A549 (cell line): ENCODE data around the gene ACO2. TPM values are rescaled to one million over a fixed set of nuclear protein-coding genes. Genes with fewer than 3 reads are reported as not detected.
A peak's percentile ranks its signal among the peaks of the same experiment; 100 is the strongest.

Source experiments
- ATAC-seq, 2 experiments: fragments of 200-7000 bp in 1 of 2; fragments of >200 bp in 1 of 2; cut with Nextera tagmentation in 1 of 2; cut with Tn5 transposase in 1 of 2; 3 replicates each; pipeline versions ENCODE4 v1.8.0 to v1.9.1; 2018 to 2020; ENCODE audit warnings: mild to moderate bottlenecking in 1 of 2, moderate library complexity in 1 of 2
- CTCF ChIA-PET: fragments of 300-600 bp; sonication (Branson Sonifier 250); formaldehyde crosslinking; extraction: SDS; loops from one replicate; lab custom pipeline; 2021; ENCODE audit warnings: antibody characterized with exemption, inconsistent platforms; lab: Yijun Ruan, JAX
- POLR2A ChIA-PET: fragments of 350-600 bp; formaldehyde crosslinking; extraction: SDS; loops from one replicate; lab custom pipeline; 2021; ENCODE audit warnings: antibody characterized with exemption, inconsistent platforms; lab: Yijun Ruan, JAX
- DNase-seq, 2 experiments: peaks; one replicate each; pipeline versions ENCODE4 v3.0.0 to v3.0.0-alpha.2; 2011 to 2016; ENCODE audit warnings: low read depth in 1 of 2, low spot score in 1 of 2
- FAIRE-seq: peaks from 2 replicates; lab custom pipeline; 2011; peaks lifted over from hg19 to GRCh38; lab: Jason Lieb, UNC
- H3K27ac ChIP-seq, 2 experiments: fragments of >200 bp; sonication (Bioruptor Twin); formaldehyde crosslinking; 3 replicates each; pipeline ENCODE4 v1.5.1; 2016 to 2017
- H3K4me1 ChIP-seq: fragments of >200 bp; sonication (Bioruptor Twin); formaldehyde crosslinking; 3 replicates; pipeline ENCODE4 v1.6.1; 2016
- H3K4me2 ChIP-seq: fragments of >200 bp; sonication (Bioruptor Twin); formaldehyde crosslinking; 3 replicates; pipeline ENCODE4 v1.6.1; 2016
- H3K4me3 ChIP-seq: fragments of >200 bp; sonication (Bioruptor Twin); formaldehyde crosslinking; 3 replicates; pipeline ENCODE4 v1.5.1; 2016
- H3K9me3 ChIP-seq: fragments of >200 bp; sonication (Bioruptor Twin); formaldehyde crosslinking; 3 replicates; pipeline ENCODE4 v1.6.1; 2016
- BCL3 ChIP-seq: fragments of >200 bp; sonication (Bioruptor Twin); formaldehyde crosslinking; IDR thresholded peaks from 3 replicates; pipeline ENCODE4 v1.6.1; 2016
- BHLHE40 ChIP-seq: IDR thresholded peaks from 2 replicates; pipeline ENCODE4 v1.6.1; 2012; ENCODE audit warnings: low read depth, low read length, inconsistent platforms
- CBX2 ChIP-seq: fragments of 200-600 bp; sonication (generic); IDR thresholded peaks from 2 replicates; pipeline ENCODE4 v1.6.1; 2016; ENCODE audit warnings: low read depth, mild to moderate bottlenecking, borderline replicate concordance
- CHD2 ChIP-seq: fragments of 150-350 bp; IDR thresholded peaks from 2 replicates; pipeline ENCODE4 v1.6.1; 2014; ENCODE audit warnings: low read length; ENCODE audit not compliant: partially characterized antibody
- CHD4 ChIP-seq: fragments of 200-600 bp; sonication (generic); IDR thresholded peaks from 2 replicates; pipeline ENCODE4 v1.6.1; 2016; ENCODE audit warnings: antibody characterized with exemption, mild to moderate bottlenecking, borderline replicate concordance
- EHF ChIP-seq: fragments of 250-450 bp; sonication (Bioruptor Pico); IDR thresholded peaks from 2 replicates; pipeline ENCODE4 v1.5.0; 2020; ENCODE audit warnings: mild to moderate bottlenecking
- ESRRA ChIP-seq: fragments of 150-350 bp; IDR thresholded peaks from 2 replicates; pipeline ENCODE4 v1.6.1; 2014; ENCODE audit warnings: mild to moderate bottlenecking, low read length, borderline replicate concordance
- FOXS1 ChIP-seq: fragments of 250-450 bp; sonication (Bioruptor Pico); IDR thresholded peaks from 2 replicates; pipeline ENCODE4 v1.5.0; 2020; ENCODE audit warnings: mild to moderate bottlenecking, moderate library complexity
- GATA3 ChIP-seq: IDR thresholded peaks from 2 replicates; pipeline ENCODE4 v1.6.1; 2012; ENCODE audit warnings: borderline replicate concordance
- HEYL ChIP-seq: fragments of 250-450 bp; sonication (Bioruptor Pico); IDR thresholded peaks from 2 replicates; pipeline ENCODE4 v1.8.0; 2021; ENCODE audit warnings: mild to moderate bottlenecking, moderate library complexity
- HMGXB4 ChIP-seq: fragments of 250-450 bp; sonication (Bioruptor Pico); IDR thresholded peaks from 2 replicates; pipeline ENCODE4 v1.5.0; 2021; ENCODE audit warnings: mild to moderate bottlenecking, moderate library complexity, borderline replicate concordance
- JUNB ChIP-seq: fragments of >200 bp; sonication (Bioruptor Twin); formaldehyde crosslinking; IDR thresholded peaks from 2 replicates; pipeline ENCODE4 v1.6.1; 2016
- MAX ChIP-seq: IDR thresholded peaks from 2 replicates; pipeline ENCODE4 v1.6.1; 2012
- MYC ChIP-seq: IDR thresholded peaks from 2 replicates; pipeline ENCODE4 v1.6.1; 2012; ENCODE audit warnings: mild to moderate bottlenecking, inconsistent platforms, low read length, improper control_type of control experiment, borderline replicate concordance
- POLR2AphosphoS2 ChIP-seq: conservative IDR thresholded peaks from 2 replicates; pipeline ENCODE4 v1.6.1; 2012; ENCODE audit warnings: low read length, improper control_type of control experiment, inconsistent platforms
- RAD21 ChIP-seq, 2 experiments: fragments of >200 bp in 1 of 2; sonication (Bioruptor Twin) in 1 of 2; formaldehyde crosslinking in 1 of 2; IDR thresholded peaks in 1 of 2; conservative IDR thresholded peaks in 1 of 2; 2 replicates in 1 of 2; 3 replicates in 1 of 2; pipeline ENCODE4 v1.6.1; 2012 to 2018; ENCODE audit warnings: inconsistent platforms in 1 of 2
- REST ChIP-seq: fragments of 200-600 bp; sonication (generic); IDR thresholded peaks from 2 replicates; pipeline ENCODE4 v1.6.1; 2016; ENCODE audit warnings: antibody characterized with exemption, mild to moderate bottlenecking, moderate library complexity
- RFX5 ChIP-seq: fragments of 450-650 bp; IDR thresholded peaks from 2 replicates; pipeline ENCODE4 v1.7.1; 2014; ENCODE audit warnings: antibody characterized with exemption, mild to moderate bottlenecking, moderate library complexity
- ZSCAN20 ChIP-seq: fragments of 250-450 bp; sonication (Bioruptor Pico); IDR thresholded peaks from 2 replicates; pipeline ENCODE4 v1.8.0; 2022; ENCODE audit warnings: mild to moderate bottlenecking, moderate library complexity
- WGBS: methylation state at CpG from one replicate; pipeline ENCODE4 v1.1.6; 2017; ENCODE audit errors: missing lambda C conversion rate; 5-methylcytosine and 5-hydroxymethylcytosine counted together
- polyA plus RNA-seq, 4 experiments: library from polyadenylated mRNA; depleted of rRNA in 3 of 4; stranded (reverse); fragments of >200 nt; fragmentation: RNase III in 1 of 4; extraction: RNeasy Plus Mini Kit Qiagen cat#74134 plus additional on column Dnase treatment in 1 of 4; gene quantifications; 2 replicates in 3 of 4; 3 replicates in 1 of 4; pipeline ENCODE4 v1.2.3, GENCODE V29; 2011 to 2017

ACO2 gene
- polyA plus RNA-seq, 2 of the 4 experiments (the other 2 are of a cell fraction), result 30.7 to 43.7 TPM

- ATAC-seq, result no peak
Measured at GRCh38 chr22:41470886-41471285, 2.0 kb downstream of the ACO2 start.

GRCh38 chr22:41471568-41471967, 2.7 kb downstream of the ACO2 start:
- no peak overlapping the region for H3K27ac ChIP-seq
- ChIA-PET POLR2A (no interaction called here), CTCF (interaction anchor here (1.0 to 1.6 kb wide), 2 partner anchors 46 to 68 kb away, joined by 3 to 4 read pairs; no protein-coding TSS in a partner anchor)
- DNase-seq (no peak), FAIRE-seq (no peak), ATAC-seq (no peak)
- TF ChIP-seq HEYL (no peak), CHD2 (no peak), EHF (CRISPR knock-in tag) (no peak), MAX (no peak), MYC (no peak), RAD21 (conservative IDR thresholded peaks at IDR 0.05 in 1 of 2, IDR thresholded peaks at IDR 0.05 in 1 of 2) (no peak), CBX2 (no peak), BHLHE40 (no peak), ESRRA (no peak), FOXS1 (no peak), ZSCAN20 (CRISPR knock-in tag) (no peak), GATA3 (no peak), REST (no peak), HMGXB4 (no peak), JUNB (no peak), BCL3 (no peak), POLR2AphosphoS2 (no peak), CHD4 (no peak)
- H3K4me3 ChIP-seq, result no peak overlapping the region
- H3K4me1 ChIP-seq, result peaks cover 15% of the 10 kb centered on the region
- no peaks in the 10 kb centered on the region for H3K9me3 ChIP-seq
- H3K4me2 ChIP-seq, result no peak overlapping the region
- 79% methylated on average over 2 of the region's 2 CpGs for WGBS

More at GRCh38 chr22:41470886-41471285, 2.0 kb downstream of the ACO2 start:
- H3K4me2 ChIP-seq, result 0 out of 3 replicates have a peak overlapping the region, but pooled peaks have one; percentile 86
- no peak for FAIRE-seq
- DNase-seq, result no peak
- ChIA-PET POLR2A (no interaction called here), CTCF (interaction anchor here (1.0 to 1.6 kb wide), 2 partner anchors 47 to 67 kb away, joined by 3 to 4 read pairs; no protein-coding TSS in a partner anchor)
- H3K4me1 ChIP-seq, result peaks cover 15% of the 10 kb centered on the region
- H3K27ac ChIP-seq, result no peak overlapping the region
- H3K9me3 ChIP-seq, result no peaks in the 10 kb centered on the region
- WGBS, result 95% methylated on average over 2 of the region's 2 CpGs
- no peak for TF ChIP-seq RFX5
- no peak overlapping the region for H3K4me3 ChIP-seq
